Thoracic aorta (tissue), 2 donors: ENCODE data around the gene MAPK6. TPM values are rescaled to one million over a fixed set of nuclear protein-coding genes. Genes with fewer than 3 reads are reported as not detected.

ENCODE experiments used
- ATAC-seq: fragments of 150-250 bp; one replicate; pipeline ENCODE4 v1.8.0; 2017; ENCODE audit warnings: low read depth; ENCODE audit not compliant: insufficient number of reproducible peaks, low FRiP score
- DNase-seq: peaks from one replicate; pipeline ENCODE4 v3.0.0-alpha.2; 2020; ENCODE audit warnings: low spot score
- H3K27ac ChIP-seq, 2 donors: fragments of 200-600 bp; sonication (generic); 1 replicate in 1 of 2; 2 replicates in 1 of 2; pipeline ENCODE4 v1.5.1; 2016; ENCODE audit warnings: mild to moderate bottlenecking in 2 of 2, moderate library complexity in 2 of 2
- H3K27me3 ChIP-seq: fragments of 200-600 bp; sonication (generic); replicated peaks from 2 replicates; pipeline ENCODE4 v1.6.0; 2016; ENCODE audit warnings: mild to moderate bottlenecking; ENCODE audit not compliant: insufficient read depth
- H3K36me3 ChIP-seq: fragments of 200-600 bp; sonication (generic); one replicate; pipeline ENCODE4 v1.5.1; 2016
- H3K4me1 ChIP-seq, 2 donors: fragments of 200-600 bp; sonication (generic); 1 replicate in 1 of 2; 2 replicates in 1 of 2; pipeline versions ENCODE4 v1.5.1 to v1.6.0; 2016; ENCODE audit warnings: low read depth in 2 of 2, mild to moderate bottlenecking in 1 of 2; ENCODE audit not compliant: control insufficient read depth in 1 of 2
- H3K4me3 ChIP-seq: fragments of 200-600 bp; sonication (generic); 2 replicates; pipeline ENCODE4 v1.5.1; 2016; ENCODE audit warnings: mild to moderate bottlenecking
- H3K9me3 ChIP-seq: fragments of 200-600 bp; sonication (generic); 2 replicates; pipeline ENCODE4 v1.5.1; 2016
- CTCF ChIP-seq: fragments of 200-600 bp; sonication (generic); IDR thresholded peaks from one replicate; pipeline ENCODE4 v1.5.1; 2019; ENCODE audit warnings: antibody characterized with exemption
- total RNA-seq, 2 donors: library from RNA; depleted of rRNA; stranded (reverse); fragments of >200 nt; gene quantifications; one replicate each; pipeline versions ENCODE4 v1.1.0 to v1.2.3, GENCODE V29; 2016

MAPK6 gene
- total RNA-seq, 2 donors from 2014 or later = 11.2 to 24.8 TPM

DNA sequence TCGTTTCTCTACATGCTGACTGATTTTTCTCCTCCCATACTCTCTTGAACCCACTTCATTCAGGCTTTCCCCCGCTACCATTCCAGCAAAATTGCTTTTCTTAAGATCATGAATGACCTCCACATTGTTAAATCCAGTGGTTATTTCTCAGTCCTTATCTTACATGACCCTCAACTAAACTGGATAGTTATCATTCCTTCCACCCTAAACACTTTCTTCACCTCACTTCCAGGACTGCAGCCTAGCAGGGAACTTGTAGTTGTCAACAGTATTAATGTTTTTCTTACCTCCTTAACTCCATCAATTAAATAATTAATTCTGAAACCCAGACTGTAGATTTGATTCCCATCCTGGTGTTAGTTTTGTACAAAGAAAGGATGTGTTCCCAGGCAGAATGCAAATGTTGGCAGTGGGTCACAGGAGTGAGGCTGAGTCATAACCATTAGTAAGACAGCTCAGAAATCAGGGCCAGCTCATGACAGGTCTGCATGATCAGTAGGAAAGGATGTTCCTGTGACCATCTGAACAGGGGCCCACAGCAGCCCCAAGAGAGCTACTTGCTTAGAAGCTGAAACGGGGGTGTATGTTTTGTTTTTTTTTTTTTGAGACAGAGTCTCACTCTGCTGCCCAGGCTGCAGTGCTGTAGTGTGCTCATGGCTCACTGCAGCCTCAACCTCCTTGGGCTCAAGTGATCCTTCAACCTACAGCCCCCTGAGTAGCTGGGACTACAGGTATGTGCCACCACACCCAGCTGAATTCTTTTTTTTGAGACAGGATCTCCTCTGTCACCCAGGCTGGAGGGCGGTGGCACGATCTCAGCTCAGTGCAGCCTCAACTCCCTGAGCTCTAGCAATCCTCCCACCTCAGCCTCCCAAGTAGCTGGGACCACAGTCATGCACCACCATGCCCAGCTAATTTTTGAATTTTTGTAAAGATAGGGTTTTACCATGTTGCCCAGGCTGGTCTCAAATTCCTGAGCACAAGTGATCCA, 84.5 kb downstream of the MAPK6 start:
- peak; percentile 50 for DNase-seq
- H3K36me3 ChIP-seq = no peaks in the 10 kb centered on the region
- H3K9me3 ChIP-seq = no peaks in the 10 kb centered on the region
- peak; percentile 82 for ATAC-seq
- no peak overlapping the region for H3K27ac ChIP-seq
- no peaks in the 10 kb centered on the region for H3K27me3 ChIP-seq
- H3K4me1 ChIP-seq = peaks cover 6 to 12% of the 10 kb centered on the region in 2 donors
- TF ChIP-seq CTCF = no peak
- no peak overlapping the region for H3K4me3 ChIP-seq

- no peak for TF ChIP-seq CTCF
- no peak for DNase-seq
- no peaks in the 10 kb centered on the region for H3K27me3 ChIP-seq
- no peak overlapping the region for H3K27ac ChIP-seq
- H3K4me3 ChIP-seq = no peak overlapping the region
- H3K4me1 ChIP-seq = peaks cover 6 to 12% of the 10 kb centered on the region in 2 donors
- H3K9me3 ChIP-seq = no peaks in the 10 kb centered on the region
- no peaks in the 10 kb centered on the region for H3K36me3 ChIP-seq
- ATAC-seq = no peak
Observed at GRCh38 chr15:52104532-52105004, 85.5 kb downstream of the MAPK6 start.

- Histone ChIP-seq H3K9me3 (no peaks in the 10 kb centered on the region), H3K36me3 (no peaks in the 10 kb centered on the region), H3K4me1 (peaks cover 6 to 12% of the 10 kb centered on the region in 2 donors), H3K27ac (no peak overlapping the region), H3K4me3 (no peak overlapping the region), H3K27me3 (no peaks in the 10 kb centered on the region)
- no peak for ATAC-seq
- no peak for DNase-seq
- TF ChIP-seq CTCF = no peak
Observed at GRCh38 chr15:52105846-52106245, 86.8 kb downstream of the MAPK6 start.

DNA sequence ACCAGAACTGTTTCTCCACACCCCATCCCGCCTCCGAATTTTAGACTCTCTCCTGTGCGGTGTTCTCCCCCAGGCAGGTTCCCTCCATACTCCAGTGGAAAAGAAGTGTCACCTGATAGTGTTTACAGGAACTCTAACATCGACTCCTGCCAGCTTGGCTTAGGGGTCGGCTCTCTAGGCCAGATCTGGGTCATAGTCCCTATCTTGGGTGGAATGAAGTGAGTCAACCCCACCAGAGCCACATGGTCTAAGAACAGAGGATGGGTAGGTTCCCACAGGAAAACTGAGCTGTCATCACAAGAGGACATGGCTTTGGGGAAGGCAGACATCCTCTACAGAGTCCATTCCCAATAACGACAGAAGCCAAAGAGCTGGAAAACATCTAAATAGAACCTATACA, 87.6 kb downstream of the MAPK6 start:
- DNase-seq (no peak), ATAC-seq (no peak)
- no peak for TF ChIP-seq CTCF
- H3K36me3 ChIP-seq = no peaks in the 10 kb centered on the region
- peaks cover 6 to 12% of the 10 kb centered on the region in 2 donors for H3K4me1 ChIP-seq
- H3K9me3 ChIP-seq = no peaks in the 10 kb centered on the region
- no peak overlapping the region for H3K27ac ChIP-seq
- H3K27me3 ChIP-seq = no peaks in the 10 kb centered on the region
- H3K4me3 ChIP-seq = no peak overlapping the region

GRCh38 chr15:52107238-52107637, 88.2 kb downstream of the MAPK6 start:
- ATAC-seq (no peak), DNase-seq (no peak)
- Histone ChIP-seq H3K4me1 (peaks cover 6 to 18% of the 10 kb centered on the region in 2 donors), H3K4me3 (no peak overlapping the region), H3K9me3 (no peaks in the 10 kb centered on the region), H3K36me3 (no peaks in the 10 kb centered on the region), H3K27ac (no peak overlapping the region), H3K27me3 (no peaks in the 10 kb centered on the region)
- TF ChIP-seq CTCF = no peak
